ENCODE results near the gene KREMEN2. TPM values are rescaled to one million over a fixed set of nuclear protein-coding genes. Genes with fewer than 3 reads are reported as not detected.

The KREMEN2 gene
- total RNA-seq, 1 donor from 2014 or later = not detected

GRCh38 chr16:3003582-3004270, 39.7 kb downstream of the KREMEN2 start:
- peak; percentile 98 for DNase-seq (ENCODE audit: low read depth, low spot score)

DNA sequence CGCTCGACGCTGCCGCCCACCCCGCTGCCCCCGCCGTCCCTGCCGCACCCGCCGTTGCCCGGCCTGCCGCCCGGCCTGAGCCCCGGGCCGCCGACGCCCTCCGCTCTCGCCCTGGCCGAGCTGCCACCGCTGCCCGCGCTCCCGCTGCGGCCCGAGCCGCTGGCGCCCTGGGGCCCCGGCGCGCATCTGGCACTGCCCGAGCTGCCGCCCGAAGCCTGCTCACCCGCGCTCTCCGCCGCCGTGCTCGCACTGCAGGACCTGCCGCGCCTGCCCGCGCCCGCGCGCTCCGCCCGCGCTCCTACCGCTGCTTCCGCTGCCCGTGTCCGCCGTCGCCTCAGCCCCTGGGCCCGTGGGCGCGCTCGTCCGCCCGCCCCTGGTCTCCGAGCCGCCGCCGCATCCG, 40.2 kb downstream of the KREMEN2 start:
- DNase-seq (ENCODE audit: low read depth, low spot score) = no peak

DNA sequence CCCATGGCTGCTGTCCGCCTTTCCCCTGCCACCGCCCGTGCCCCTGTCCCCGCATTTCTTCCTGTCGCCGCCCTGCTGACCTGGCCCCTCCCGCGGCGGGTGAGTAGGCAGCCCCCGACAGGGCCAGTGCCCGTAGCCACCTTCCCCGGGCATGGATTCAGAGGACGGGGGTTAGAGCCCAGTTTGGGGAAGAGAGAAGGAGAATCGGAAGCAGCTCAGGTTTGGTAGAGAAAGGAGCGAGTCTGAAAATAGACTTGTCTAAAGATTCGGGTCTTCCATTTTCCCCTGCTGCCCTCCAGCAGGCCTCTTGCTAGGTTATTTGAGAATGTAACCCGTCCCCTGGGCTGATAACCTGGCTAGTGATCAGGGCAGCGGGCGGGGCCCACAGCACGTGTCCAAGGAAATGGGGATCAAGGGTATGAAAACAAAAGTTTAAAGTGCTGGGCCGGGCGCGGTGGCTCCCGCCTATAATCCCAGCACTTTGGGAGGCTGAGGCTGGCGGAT, 40.8 kb downstream of the KREMEN2 start:
- no peak for DNase-seq (ENCODE audit: low read depth, low spot score)

- no peak for DNase-seq (ENCODE audit: low read depth, low spot score)
Measured at GRCh38 chr16:3007059-3007956, 43.2 kb downstream of the KREMEN2 start.

DNA sequence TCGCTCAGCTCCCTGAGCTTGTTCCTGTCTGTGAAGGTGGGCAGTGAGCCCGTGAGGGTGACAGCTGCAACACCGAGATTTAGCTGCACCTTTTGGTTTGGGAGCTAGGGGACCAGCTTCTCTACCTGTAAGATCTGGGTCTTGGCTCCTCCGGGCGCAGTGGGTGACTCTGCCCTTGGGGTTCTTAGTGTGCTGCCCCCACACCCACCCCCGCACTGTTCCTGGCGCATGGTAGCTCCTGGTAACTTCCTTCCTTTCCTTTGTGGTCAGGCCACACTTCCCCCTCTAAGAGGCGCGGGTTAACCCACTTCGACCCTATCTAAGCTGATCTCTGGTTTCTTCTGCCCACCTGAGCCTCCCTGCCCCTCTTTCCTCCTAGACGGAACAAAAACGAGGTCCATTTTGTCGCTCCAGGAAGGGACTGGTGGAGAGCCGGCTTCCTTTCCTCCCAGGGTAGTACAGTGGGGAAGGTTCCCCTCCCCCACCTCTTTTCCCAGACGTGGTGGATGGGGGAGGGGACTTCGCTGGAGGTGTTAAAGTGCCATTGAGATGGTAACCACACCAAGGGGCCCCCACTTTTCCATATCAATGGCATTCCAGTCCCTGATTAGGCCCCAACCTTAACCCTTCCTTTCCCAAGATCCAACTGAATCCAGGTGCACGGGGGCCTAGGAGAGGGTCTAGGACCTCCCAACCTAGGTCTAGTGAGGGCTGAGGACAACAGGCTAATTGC, 44.0 kb downstream of the KREMEN2 start:
- no peak for DNase-seq (ENCODE audit: low read depth, low spot score)

DNA sequence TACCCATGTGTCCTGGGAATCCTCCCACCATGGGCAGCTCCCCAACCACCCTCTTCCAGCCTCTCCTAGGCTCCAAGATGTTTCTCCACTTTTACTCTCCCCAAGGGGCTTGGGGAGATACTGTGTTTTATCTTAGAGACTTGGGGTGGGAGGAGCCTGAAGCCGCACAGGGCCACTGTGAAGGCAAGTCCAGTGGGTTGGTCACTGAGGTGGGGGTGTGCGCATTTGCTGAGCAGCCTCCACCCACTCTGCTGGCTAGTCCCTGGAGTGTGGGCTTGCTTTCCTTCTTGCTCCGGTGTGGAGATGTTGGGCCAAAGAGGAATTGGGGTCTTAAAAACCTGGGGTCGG, 44.6 kb downstream of the KREMEN2 start:
- DNase-seq (ENCODE audit: low read depth, low spot score) = no peak

GRCh38 chr16:3009568-3010390, 45.7 kb downstream of the KREMEN2 start:
- DNase-seq (ENCODE audit: low read depth, low spot score) = no peak

DNA sequence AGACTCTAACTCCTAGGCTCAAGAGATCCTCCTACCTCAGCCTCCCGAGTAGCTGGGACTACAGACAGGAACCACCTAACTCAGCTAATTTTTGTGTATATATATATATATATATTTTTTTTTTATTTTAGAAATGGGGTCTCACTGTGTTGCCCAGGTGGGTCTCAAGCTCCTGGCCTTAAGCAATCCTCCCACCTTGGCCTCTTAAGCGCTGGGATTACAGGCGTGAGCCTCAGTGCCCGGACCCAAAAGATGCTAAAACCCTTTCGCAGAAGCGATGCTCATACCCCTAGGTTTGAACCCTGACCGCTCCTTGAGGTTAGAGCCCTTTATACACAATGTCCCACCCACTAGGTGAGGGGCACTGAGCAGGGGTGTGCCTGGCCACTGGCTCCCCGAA, 46.4 kb downstream of the KREMEN2 start:
- DNase-seq (ENCODE audit: low read depth, low spot score) = no peak

GRCh38 chr16:3012246-3012645, 48.2 kb downstream of the KREMEN2 start:
- no peak for DNase-seq (ENCODE audit: low read depth, low spot score)

DNA sequence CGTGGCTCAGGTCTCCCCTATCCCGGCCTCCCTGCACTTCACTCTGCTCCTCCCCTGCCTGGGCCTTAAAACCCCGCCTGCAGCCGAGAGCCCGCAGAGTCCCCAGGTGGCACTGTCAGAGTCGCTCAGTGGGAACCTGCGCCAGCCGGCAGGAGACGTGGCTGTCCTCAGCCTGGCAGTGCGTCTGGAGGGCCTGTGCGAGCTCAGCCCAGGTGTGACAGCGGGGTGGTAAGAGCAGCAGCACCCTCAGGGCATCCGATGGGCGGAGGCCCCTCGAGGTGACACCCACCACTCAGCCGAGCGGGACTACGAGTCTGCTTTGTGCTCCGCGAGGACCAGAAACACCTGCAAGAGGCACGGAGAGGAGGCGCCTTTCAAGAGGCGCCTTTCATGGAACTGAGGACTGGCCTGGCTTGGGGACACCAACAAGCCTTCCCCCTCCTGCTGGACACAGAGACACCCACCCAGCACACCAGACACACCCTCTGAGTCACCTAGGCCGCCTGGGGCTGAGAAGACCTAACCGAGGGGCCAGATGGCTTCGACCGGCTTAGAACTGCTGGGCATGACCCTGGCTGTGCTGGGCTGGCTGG, 48.8 kb downstream of the KREMEN2 start, which contains the start of gene CLDN9:
CLDN9 (plus strand) TSS at position 96 of the 593 bp plus-strand sequence; CDS start at position 536, 440 bp downstream.
- DNase-seq (ENCODE audit: low read depth, low spot score) = no peak

DNA sequence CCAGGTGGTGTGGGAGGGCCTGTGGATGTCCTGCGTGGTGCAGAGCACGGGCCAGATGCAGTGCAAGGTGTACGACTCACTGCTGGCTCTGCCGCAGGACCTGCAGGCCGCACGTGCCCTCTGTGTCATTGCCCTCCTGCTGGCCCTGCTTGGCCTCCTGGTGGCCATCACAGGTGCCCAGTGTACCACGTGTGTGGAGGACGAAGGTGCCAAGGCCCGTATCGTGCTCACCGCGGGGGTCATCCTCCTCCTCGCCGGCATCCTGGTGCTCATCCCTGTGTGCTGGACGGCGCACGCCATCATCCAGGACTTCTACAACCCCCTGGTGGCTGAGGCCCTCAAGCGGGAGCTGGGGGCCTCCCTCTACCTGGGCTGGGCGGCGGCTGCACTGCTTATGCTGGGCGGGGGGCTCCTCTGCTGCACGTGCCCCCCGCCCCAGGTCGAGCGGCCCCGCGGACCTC, 49.4 kb downstream of the KREMEN2 start:
- no peak for DNase-seq (ENCODE audit: low read depth, low spot score)

GRCh38 chr16:3013998-3014690, 50.1 kb downstream of the KREMEN2 start:
- DNase-seq (ENCODE audit: low read depth, low spot score) = no peak

- no peak for DNase-seq (ENCODE audit: low read depth, low spot score)
Measured at GRCh38 chr16:3014971-3015370, 50.9 kb downstream of the KREMEN2 start.

- no peak for DNase-seq (ENCODE audit: low read depth, low spot score)
Measured at GRCh38 chr16:3015865-3016521, 51.9 kb downstream of the KREMEN2 start.

DNA sequence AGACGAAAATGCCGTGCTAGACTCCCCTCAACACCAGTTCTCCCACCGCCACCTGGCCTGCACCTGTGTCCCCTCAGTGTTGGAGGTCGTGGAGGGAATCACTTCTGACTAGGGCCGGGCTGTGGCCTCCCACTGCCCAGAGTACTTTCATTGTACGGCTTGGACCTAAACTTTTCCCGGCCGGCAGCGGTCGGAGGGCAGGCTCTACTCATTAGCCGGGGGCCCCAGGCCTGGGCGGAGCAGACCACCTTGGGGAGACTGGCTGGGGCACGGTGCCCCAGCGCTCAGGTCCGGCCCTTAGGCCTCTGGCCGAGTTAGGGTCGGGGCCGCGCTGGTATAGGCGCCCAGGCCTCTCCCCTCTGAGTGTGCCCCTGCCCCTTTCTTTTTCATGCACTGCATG, 53.3 kb downstream of the KREMEN2 start:
- no peak for DNase-seq (ENCODE audit: low read depth, low spot score)
